Body of pancreas (tissue), 4 donors: ENCODE results near the gene OXGR1.

ENCODE experiments used
- CTCF ChIP-seq, 7 experiments: fragments of 450-650 bp in 4 of 7; fragments of 200-600 bp in 3 of 7; sonication (generic) in 3 of 7; IDR thresholded peaks; one replicate each; pipeline ENCODE4 v1.5.1; 2016 to 2019; ENCODE audit warnings: antibody characterized with exemption in 7 of 7
- POLR2A ChIP-seq, 3 donors: fragments of 450-650 bp; IDR thresholded peaks; one replicate each; pipeline ENCODE4 v1.6.1; 2016; ENCODE audit warnings: antibody characterized with exemption in 3 of 3, mild to moderate bottlenecking in 2 of 3

GRCh38 chr13:96966415-96967102, 27.7 kb downstream of the OXGR1 start:
- TF ChIP-seq CTCF (IDR thresholded peaks at IDR 0.05) (no peak), POLR2A (IDR thresholded peaks at IDR 0.05) (no peak)
